Naive thymus-derived CD4-positive, alpha-beta T cell (primary cell): ENCODE data around the gene SLFNL1. TPM values are rescaled to one million over a fixed set of nuclear protein-coding genes. Genes with fewer than 3 reads are reported as not detected.

Experiments
- ATAC-seq: fragments of 150-1000 bp; cut with Tn5 transposase; 2 replicates; pipeline ENCODE4 v1.10.0; 2021; ENCODE audit warnings: mild to moderate bottlenecking, moderate library complexity
- CTCF ChIA-PET: fragments of 350-600 bp; sonication (Branson Sonifier 250); formaldehyde crosslinking; loops from one replicate; lab custom pipeline; 2021; ENCODE audit warnings: antibody characterized with exemption; lab: Charles Lee
- POLR2A ChIA-PET: fragments of 350-600 bp; sonication (Branson Sonifier 250); formaldehyde crosslinking; loops from one replicate; lab custom pipeline; 2021; ENCODE audit warnings: antibody characterized with exemption, inconsistent platforms; lab: Charles Lee
- DNase-seq, 9 donors: peaks; one replicate each; pipeline versions ENCODE4 v3.0.0 to v3.0.0-alpha.2; 2020 to 2022; ENCODE audit warnings: mixed read lengths in 1 of 9
- H3K27ac ChIP-seq: one replicate; pipeline ENCODE4 v1.7.0; 2013; ENCODE audit warnings: mild to moderate bottlenecking, low read depth, low read length, moderate library complexity
- H3K27me3 ChIP-seq, 2 donors: one replicate each; pipeline ENCODE4 v1.7.0; 2013; ENCODE audit warnings: low read length in 2 of 2, mild to moderate bottlenecking in 2 of 2, moderate library complexity in 2 of 2; ENCODE audit not compliant: control insufficient read depth in 2 of 2, insufficient read depth in 2 of 2
- H3K36me3 ChIP-seq, 3 experiments: 1 replicate in 2 of 3; 2 replicates in 1 of 3; pipeline ENCODE4 v1.7.0; 2013; ENCODE audit warnings: low read length in 3 of 3, mild to moderate bottlenecking in 3 of 3, moderate library complexity in 1 of 3; ENCODE audit not compliant: insufficient read depth in 3 of 3, control insufficient read depth in 2 of 3
- H3K4me1 ChIP-seq, 2 donors: one replicate each; pipeline ENCODE4 v1.7.0; 2013; ENCODE audit warnings: low read length in 2 of 2, mild to moderate bottlenecking in 2 of 2, moderate library complexity in 1 of 2; ENCODE audit not compliant: control insufficient read depth in 2 of 2, insufficient read depth in 2 of 2
- H3K4me3 ChIP-seq: 2 replicates; pipeline ENCODE4 v1.7.0; 2013; ENCODE audit warnings: mild to moderate bottlenecking, low read length
- H3K9me3 ChIP-seq, 3 experiments: 1 replicate in 2 of 3; 2 replicates in 1 of 3; pipeline ENCODE4 v1.7.0; 2013; ENCODE audit warnings: low read length in 3 of 3; ENCODE audit not compliant: control insufficient read depth in 2 of 3
- H3K27ac Mint-ChIP-seq, 9 donors: one replicate each; pipeline ENCODE4 v1.8.0; 2020 to 2022; ENCODE audit warnings: mixed read lengths in 9 of 9, mild to moderate bottlenecking in 8 of 9, moderate library complexity in 5 of 9, inconsistent platforms in 2 of 9
- H3K27me3 Mint-ChIP-seq, 5 donors: one replicate each; pipeline ENCODE4 v1.8.0; 2021 to 2022; ENCODE audit warnings: mixed read lengths in 5 of 5, mild to moderate bottlenecking in 1 of 5
- H3K36me3 Mint-ChIP-seq, 5 donors: one replicate each; pipeline ENCODE4 v1.8.0; 2020 to 2022; ENCODE audit warnings: mixed read lengths in 5 of 5, mild to moderate bottlenecking in 3 of 5, inconsistent platforms in 1 of 5
- H3K4me1 Mint-ChIP-seq, 7 donors: one replicate each; pipeline ENCODE4 v1.8.0; 2020 to 2022; ENCODE audit warnings: mixed read lengths in 7 of 7, mild to moderate bottlenecking in 3 of 7, inconsistent platforms in 1 of 7
- H3K4me3 Mint-ChIP-seq, 10 donors: one replicate each; pipeline ENCODE4 v1.8.0; 2020 to 2022; ENCODE audit warnings: mild to moderate bottlenecking in 10 of 10, mixed read lengths in 10 of 10, moderate library complexity in 6 of 10, inconsistent platforms in 2 of 10
- H3K9me3 Mint-ChIP-seq, 11 donors: one replicate each; pipeline ENCODE4 v1.8.0; 2020 to 2022; ENCODE audit warnings: mixed read lengths in 11 of 11, mild to moderate bottlenecking in 4 of 11, inconsistent platforms in 1 of 11, moderate library complexity in 1 of 11
- intact Hi-C, 2 donors: fragments of 100-400 bp; cut with micrococcal nuclease; formaldehyde crosslinking; loops; one replicate each; pipeline ENCODE4 v1.15.1; 2023
- polyA plus RNA-seq, 2 donors: library from polyadenylated mRNA; unstranded; fragments of 300-500 nt; fragmentation: Illumina TruSeq; gene quantifications; one replicate each; pipeline ENCODE4 v1.2.3, GENCODE V29; 2021
- total RNA-seq, 6 experiments: library from RNA in 5 of 6; stranded (reverse) in 5 of 6; gene quantifications; 1 replicate in 5 of 6; 2 replicates in 1 of 6; pipeline ENCODE4 v1.2.3 and lab custom pipeline; 2021 to 2026

The SLFNL1 gene
- 1 to 10 TPM in 1 of 5 experiments, under 1 TPM in 4; 0.19 to 1.1 (median 0.29) TPM for total RNA-seq
- under 1 TPM; 0.25 to 0.69 TPM for polyA plus RNA-seq
- total RNA-seq (lab: John Stamatoyannopoulos, UW) = 0.67 reads per million

- Mint-ChIP-seq H3K27me3 (no peaks in the 10 kb centered on the region), H3K36me3 (peaks cover 0 to 3% (median 0%) of the 10 kb centered on the region in 5 donors), H3K4me3 (no peak within 1 kb of the TSS), H3K4me1 (peaks cover 0 to 14% (median 13%) of the 10 kb centered on the region in 7 donors), H3K9me3 (no peaks in the 10 kb centered on the region), H3K27ac (peak within 1 kb of the TSS in 1 of 9 donors; percentile 71)
- DNase-seq = no peak
- peaks cover 0 to 14% (median 0%) of the 10 kb centered on the region in 3 experiments for H3K36me3 ChIP-seq
- intact Hi-C loops = no loop called here
- ATAC-seq = no peak
- no peaks in the 10 kb centered on the region for H3K9me3 ChIP-seq
- no peak within 1 kb of the TSS for H3K27ac ChIP-seq
- ChIA-PET CTCF (interaction anchor here (0.5 to 0.6 kb wide), 2 partner anchors 22 to 69 kb away, joined by 3 to 8 read pairs; no protein-coding TSS in a partner anchor), POLR2A (interaction anchor here (1.3 kb wide), 1 partner anchor 21 kb away, joined by 3 read pairs; no protein-coding TSS in a partner anchor)
- no peaks in the 10 kb centered on the region for H3K4me1 ChIP-seq
- no peak within 1 kb of the TSS for H3K4me3 ChIP-seq
- H3K27me3 ChIP-seq = no peaks in the 10 kb centered on the region
These were observed at the start of gene SLFNL1 for GRCh38 chr1:41021526-41022308. Gene SLFNL1 (minus strand): TSS chr1:41021725. CDS start chr1:41020660, 1,065 bp downstream.

GRCh38 chr1:41056907-41057306 is 35.4 kb upstream of the SLFNL1 start:
- Mint-ChIP-seq H3K9me3 (peaks cover 0 to 5% (median 0%) of the 10 kb centered on the region in 11 donors), H3K27me3 (no peaks in the 10 kb centered on the region), H3K4me1 (no peaks in the 10 kb centered on the region), H3K4me3 (no peak overlapping the region), H3K36me3 (peaks cover 8 to 74% (median 50%) of the 10 kb centered on the region in 5 donors), H3K27ac (no peak overlapping the region)
- POLR2A ChIA-PET = no interaction called here
- intact Hi-C loops = no loop called here
- Histone ChIP-seq H3K4me3 (no peak overlapping the region), H3K27ac (no peak overlapping the region), H3K9me3 (no peaks in the 10 kb centered on the region), H3K36me3 (no peaks in the 10 kb centered on the region), H3K27me3 (no peaks in the 10 kb centered on the region), H3K4me1 (no peaks in the 10 kb centered on the region)
- no peak for ATAC-seq
- DNase-seq = no peak
- CTCF ChIA-PET = no interaction called here

- no peaks in the 10 kb centered on the region for H3K9me3 Mint-ChIP-seq
- DNase-seq (no peak), ATAC-seq (no peak)
- no peaks in the 10 kb centered on the region for H3K27me3 Mint-ChIP-seq
- no peak overlapping the region for H3K27ac Mint-ChIP-seq
- Histone ChIP-seq H3K4me3 (no peak overlapping the region), H3K27ac (no peak overlapping the region), H3K27me3 (no peaks in the 10 kb centered on the region), H3K9me3 (no peaks in the 10 kb centered on the region), H3K4me1 (no peaks in the 10 kb centered on the region), H3K36me3 (peaks cover 0 to 6% (median 0%) of the 10 kb centered on the region in 3 experiments)
- POLR2A ChIA-PET = no interaction called here
- H3K4me1 Mint-ChIP-seq = no peaks in the 10 kb centered on the region
- intact Hi-C loops = no loop called here
- H3K4me3 Mint-ChIP-seq = no peak overlapping the region
- CTCF ChIA-PET = no interaction called here
- peaks cover 0 to 52% (median 20%) of the 10 kb centered on the region in 5 donors for H3K36me3 Mint-ChIP-seq
These were observed 31.8 kb upstream of the SLFNL1 start for GRCh38 chr1:41053316-41053715.

- H3K27me3 Mint-ChIP-seq = no peaks in the 10 kb centered on the region
- peaks cover 6 to 57% (median 21%) of the 10 kb centered on the region in 5 donors for H3K36me3 Mint-ChIP-seq
- ChIA-PET CTCF (interaction anchor here (0.7 kb wide), 1 partner anchor 372 kb away, joined by 4 read pairs; no protein-coding TSS in a partner anchor), POLR2A (no interaction called here)
- H3K9me3 Mint-ChIP-seq = no peaks in the 10 kb centered on the region
- DNase-seq (no peak), ATAC-seq (no peak)
- Histone ChIP-seq H3K4me3 (no peak overlapping the region), H3K4me1 (no peaks in the 10 kb centered on the region), H3K27ac (no peak overlapping the region), H3K36me3 (peaks cover 0 to 24% (median 0%) of the 10 kb centered on the region in 3 experiments), H3K27me3 (no peaks in the 10 kb centered on the region), H3K9me3 (no peaks in the 10 kb centered on the region)
- no peak overlapping the region for H3K4me3 Mint-ChIP-seq
- no peak overlapping the region for H3K27ac Mint-ChIP-seq
- H3K4me1 Mint-ChIP-seq = no peaks in the 10 kb centered on the region
- intact Hi-C loops = no loop called here
These were observed 29.5 kb upstream of the SLFNL1 start for GRCh38 chr1:41051022-41051421.

DNA sequence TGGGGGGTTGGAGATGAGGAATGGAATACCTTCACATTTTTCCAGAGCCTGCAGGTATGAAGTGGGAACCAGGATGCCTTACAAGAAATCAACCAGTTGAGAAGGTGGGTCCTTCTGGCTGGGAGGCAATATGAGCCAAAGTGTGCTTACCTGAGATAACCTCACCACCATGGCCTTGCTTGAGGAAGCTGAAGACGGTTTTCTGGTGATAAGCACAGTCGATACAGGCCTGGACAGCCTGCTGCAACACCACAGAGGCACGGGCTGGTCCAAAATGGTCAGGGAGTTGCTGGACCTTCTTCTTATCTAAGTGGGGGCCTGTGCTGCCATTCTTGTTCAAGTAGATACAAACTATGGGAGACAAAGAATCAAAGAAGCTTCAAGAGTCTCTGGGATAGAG is 27.0 kb upstream of the SLFNL1 start:
- ChIA-PET CTCF (interaction anchor here (1.3 kb wide), 1 partner anchor 10 kb away, joined by 3 read pairs; no protein-coding TSS in a partner anchor), POLR2A (no interaction called here)
- no peaks in the 10 kb centered on the region for H3K27me3 Mint-ChIP-seq
- H3K27ac ChIP-seq = no peak overlapping the region
- H3K9me3 Mint-ChIP-seq = no peaks in the 10 kb centered on the region
- peaks cover 11 to 56% (median 22%) of the 10 kb centered on the region in 5 donors for H3K36me3 Mint-ChIP-seq
- no peaks in the 10 kb centered on the region for H3K4me1 ChIP-seq
- no peaks in the 10 kb centered on the region for H3K9me3 ChIP-seq
- ATAC-seq = no peak
- H3K4me1 Mint-ChIP-seq = peaks cover 0 to 7% (median 0%) of the 10 kb centered on the region in 7 donors
- DNase-seq = no peak
- no peak overlapping the region for H3K27ac Mint-ChIP-seq
- H3K4me3 ChIP-seq = no peak overlapping the region
- peaks cover 0 to 46% (median 0%) of the 10 kb centered on the region in 3 experiments for H3K36me3 ChIP-seq
- H3K27me3 ChIP-seq = no peaks in the 10 kb centered on the region
- no peak overlapping the region for H3K4me3 Mint-ChIP-seq
- intact Hi-C loops = no loop called here

DNA sequence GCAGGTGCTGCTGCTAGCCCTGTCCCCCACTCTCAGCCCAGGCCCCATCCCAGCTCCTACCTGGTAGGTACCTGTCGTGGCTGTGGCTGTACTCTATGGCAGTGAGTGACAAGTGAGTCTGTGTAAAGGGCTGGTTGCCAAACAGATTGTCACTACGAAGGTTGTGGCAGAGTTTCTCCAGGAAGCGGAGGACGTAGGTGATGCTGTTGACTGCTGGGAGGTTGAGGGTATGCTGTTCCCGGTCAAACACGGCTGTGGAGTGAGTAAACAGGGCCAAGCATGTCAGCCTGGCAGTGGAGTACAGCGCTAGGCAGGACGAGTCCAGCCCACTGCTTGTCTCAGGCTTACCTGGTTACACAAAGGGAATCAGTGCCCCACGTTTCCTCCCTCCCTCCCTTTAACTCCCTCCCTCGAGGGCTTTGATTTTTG is 24.8 kb upstream of the SLFNL1 start:
- no peaks in the 10 kb centered on the region for H3K4me1 ChIP-seq
- intact Hi-C loops = no loop called here
- H3K4me3 ChIP-seq = no peak overlapping the region
- no peak overlapping the region for H3K4me3 Mint-ChIP-seq
- CTCF ChIA-PET = no interaction called here
- no peaks in the 10 kb centered on the region for H3K27me3 ChIP-seq
- no peak overlapping the region for H3K27ac Mint-ChIP-seq
- peaks cover 0 to 46% (median 0%) of the 10 kb centered on the region in 3 experiments for H3K36me3 ChIP-seq
- POLR2A ChIA-PET = no interaction called here
- no peak for DNase-seq
- H3K9me3 Mint-ChIP-seq = no peaks in the 10 kb centered on the region
- peaks cover 11 to 57% (median 21%) of the 10 kb centered on the region in 5 donors for H3K36me3 Mint-ChIP-seq
- H3K4me1 Mint-ChIP-seq = peaks cover 0 to 11% (median 0%) of the 10 kb centered on the region in 7 donors
- no peaks in the 10 kb centered on the region for H3K9me3 ChIP-seq
- no peak overlapping the region for H3K27ac ChIP-seq
- no peaks in the 10 kb centered on the region for H3K27me3 Mint-ChIP-seq
- no peak for ATAC-seq
